Type B pancreatic cell (in vitro differentiated cells): Measurements from ENCODE around the gene MOGAT1. TPM values are rescaled to one million over a fixed set of nuclear protein-coding genes. Genes with fewer than 3 reads are reported as not detected.

ENCODE experiments used
- DNase-seq: peaks from one replicate; pipeline ENCODE4 v3.0.0; 2021; ENCODE audit warnings: mixed read lengths; ENCODE audit not compliant: unreplicated experiment; ENCODE audit errors: extremely low spot score
- H3K27ac Mint-ChIP-seq: 2 replicates; pipeline ENCODE4 v1.8.0; 2021; ENCODE audit warnings: mild to moderate bottlenecking, mixed read lengths
- H3K27me3 Mint-ChIP-seq: 2 replicates; pipeline ENCODE4 v1.8.0; 2021; ENCODE audit warnings: mixed read lengths
- H3K36me3 Mint-ChIP-seq: 2 replicates; pipeline ENCODE4 v1.8.0; 2021; ENCODE audit warnings: mixed read lengths
- H3K4me1 Mint-ChIP-seq: one replicate; pipeline ENCODE4 v1.8.0; 2021; ENCODE audit warnings: mixed read lengths; ENCODE audit not compliant: unreplicated experiment
- H3K4me3 Mint-ChIP-seq: 2 replicates; pipeline ENCODE4 v1.8.0; 2021; ENCODE audit warnings: mild to moderate bottlenecking, mixed read lengths
- H3K9me3 Mint-ChIP-seq: 2 replicates; pipeline ENCODE4 v1.8.0; 2021; ENCODE audit warnings: mixed read lengths
- CTCF ChIP-seq: fragments of 200-600 bp; sonication (generic); conservative IDR thresholded peaks from 2 replicates; pipeline ENCODE4 v1.5.0; 2021; ENCODE audit warnings: antibody characterized with exemption, mild to moderate bottlenecking
- total RNA-seq: library from RNA; stranded (reverse); gene quantifications from 2 replicates; pipeline ENCODE4 v1.2.1, GENCODE V29; 2021; ENCODE audit warnings: low replicate concordance

The MOGAT1 gene
- total RNA-seq, 1 donor from 2014 or later: not detected

- Mint-ChIP-seq H3K36me3 (no peaks in the 10 kb centered on the region), H3K27me3 (no peaks in the 10 kb centered on the region), H3K4me1 (no peaks in the 10 kb centered on the region), H3K27ac (no peak overlapping the region), H3K4me3 (no peak overlapping the region), H3K9me3 (peaks cover 4% of the 10 kb centered on the region)
- TF ChIP-seq CTCF: no peak
- no peak for DNase-seq
Measured at GRCh38 chr2:222722327-222722946, 51.0 kb downstream of the MOGAT1 start.

- Mint-ChIP-seq H3K27me3 (no peaks in the 10 kb centered on the region), H3K27ac (no peak overlapping the region), H3K4me3 (no peak overlapping the region), H3K4me1 (no peaks in the 10 kb centered on the region), H3K36me3 (no peaks in the 10 kb centered on the region), H3K9me3 (peaks cover 4% of the 10 kb centered on the region)
- no peak for TF ChIP-seq CTCF
- DNase-seq: no peak
Measured at GRCh38 chr2:222724208-222724607, 52.8 kb downstream of the MOGAT1 start.

GRCh38 chr2:222728621-222729020 is 57.2 kb downstream of the MOGAT1 start:
- DNase-seq: no peak
- Mint-ChIP-seq H3K4me3 (no peak overlapping the region), H3K27me3 (no peaks in the 10 kb centered on the region), H3K4me1 (peaks cover 4% of the 10 kb centered on the region), H3K27ac (no peak overlapping the region), H3K9me3 (no peaks in the 10 kb centered on the region), H3K36me3 (no peaks in the 10 kb centered on the region)
- no peak for TF ChIP-seq CTCF

GRCh38 chr2:222730366-222730999 is 59.0 kb downstream of the MOGAT1 start:
- no peak overlapping the region for H3K27ac Mint-ChIP-seq
- H3K27me3 Mint-ChIP-seq: peaks cover under 1% of the 10 kb centered on the region
- DNase-seq: no peak
- TF ChIP-seq CTCF: no peak
- no peak overlapping the region for H3K4me3 Mint-ChIP-seq
- H3K36me3 Mint-ChIP-seq: no peaks in the 10 kb centered on the region
- no peaks in the 10 kb centered on the region for H3K9me3 Mint-ChIP-seq
- peaks cover 8% of the 10 kb centered on the region for H3K4me1 Mint-ChIP-seq

- DNase-seq: no peak
- peaks cover 8% of the 10 kb centered on the region for H3K4me1 Mint-ChIP-seq
- no peaks in the 10 kb centered on the region for H3K9me3 Mint-ChIP-seq
- H3K36me3 Mint-ChIP-seq: no peaks in the 10 kb centered on the region
- H3K27me3 Mint-ChIP-seq: peaks cover 6% of the 10 kb centered on the region
- no peak overlapping the region for H3K4me3 Mint-ChIP-seq
- H3K27ac Mint-ChIP-seq: no peak overlapping the region
- no peak for TF ChIP-seq CTCF
Measured at GRCh38 chr2:222731201-222731621, 59.8 kb downstream of the MOGAT1 start.
